GM12878 (cell line): ENCODE data around the gene BCAS3.

Experiments
- ATF3 ChIP-seq: IDR thresholded peaks from 2 replicates; pipeline ENCODE4 v1.6.1; 2011; ENCODE audit warnings: low read depth, mild to moderate bottlenecking, low read length, moderate library complexity, borderline replicate concordance; ENCODE audit errors: extremely low read depth
- ATF7 ChIP-seq: fragments of 450-650 bp; IDR thresholded peaks from 2 replicates; pipeline ENCODE4 v1.6.1; 2016; ENCODE audit warnings: low read depth, mild to moderate bottlenecking
- CTCF ChIP-seq, 3 experiments: IDR thresholded peaks in 2 of 3; conservative IDR thresholded peaks in 1 of 3; 2 replicates each; pipeline ENCODE4 v1.5.1; 2011; ENCODE audit warnings: low read depth in 3 of 3, low read length in 3 of 3, mild to moderate bottlenecking in 3 of 3, control low read depth in 2 of 3, moderate library complexity in 2 of 3, inconsistent platforms in 1 of 3, mixed read lengths in 1 of 3; ENCODE audit not compliant: control insufficient read depth in 2 of 3, insufficient read depth in 1 of 3; ENCODE audit errors: extremely low read depth in 1 of 3
- ESRRA ChIP-seq: IDR thresholded peaks from 2 replicates; pipeline ENCODE4 v1.6.1; 2012; ENCODE audit warnings: mild to moderate bottlenecking, low read length, improper control_type of control experiment
- FOS ChIP-seq: IDR thresholded peaks from 3 replicates; pipeline ENCODE4 v1.6.1; 2011; ENCODE audit warnings: borderline replicate concordance; ENCODE audit not compliant: insufficient read length; ENCODE audit errors: extremely low read depth
- JUND ChIP-seq: IDR thresholded peaks from 2 replicates; pipeline ENCODE4 v1.6.1; 2012; ENCODE audit warnings: low read depth, mild to moderate bottlenecking, low read length, improper control_type of control experiment, moderate library complexity
- POLR2AphosphoS5 ChIP-seq: IDR thresholded peaks from 2 replicates; pipeline ENCODE4 v1.6.1; 2011; ENCODE audit warnings: mild to moderate bottlenecking, low read length, inconsistent platforms
- TBL1XR1 ChIP-seq: IDR thresholded peaks from 2 replicates; pipeline ENCODE4 v1.6.1; 2012; ENCODE audit warnings: low read depth, low read length, improper control_type of control experiment
- TCF7 ChIP-seq: IDR thresholded peaks from 2 replicates; pipeline ENCODE4 v1.6.1; 2014; ENCODE audit warnings: antibody characterized with exemption, borderline replicate concordance
- ZNF592 ChIP-seq: fragments of 450-650 bp; IDR thresholded peaks from 2 replicates; pipeline ENCODE4 v1.6.1; 2017; ENCODE audit warnings: mild to moderate bottlenecking, moderate library complexity

GRCh38 chr17:60745544-60745943 is 67.9 kb downstream of the BCAS3 start:
- TF ChIP-seq JUND (no peak), CTCF (IDR thresholded peaks at IDR 0.05 in 2 of 3, conservative IDR thresholded peaks at IDR 0.05 in 1 of 3; ENCODE audit: control insufficient read depth in 2 of 3, extremely low read depth in 1 of 3, insufficient read depth in 1 of 3, low read depth in 3 of 3, low read length in 3 of 3) (no peak; a peak in 1 of 6 replicates), ATF7 (no peak), TCF7 (no peak), ZNF592 (no peak), ESRRA (no peak), FOS (no peak), ATF3 (no peak), POLR2AphosphoS5 (no peak), TBL1XR1 (no peak)
